PC-3 (cell line): ENCODE data around the gene AP1S1. TPM values are rescaled to one million over a fixed set of nuclear protein-coding genes. Genes with fewer than 3 reads are reported as not detected.

Source experiments
- ATAC-seq: fragments of 200-7000 bp; cut with Tn5 transposase; 2 replicates; pipeline ENCODE4 v1.9.1; 2020; ENCODE audit warnings: mild to moderate bottlenecking, moderate library complexity
- BruUV-seq: library from RNA; stranded (reverse); fragments of 400-500 nt; replicated peaks from 2 replicates; lab custom pipeline; 2021; lab: Mats Ljungman, UMichigan
- CTCF ChIA-PET: fragments of 300-600 bp; sonication (Branson Sonifier 250); formaldehyde crosslinking; loops from one replicate; lab custom pipeline; 2022; ENCODE audit warnings: antibody characterized with exemption; lab: Charles Lee
- POLR2A ChIA-PET: fragments of 300-600 bp; sonication (Branson Sonifier 250); formaldehyde crosslinking; loops from one replicate; lab custom pipeline; 2022; ENCODE audit warnings: antibody characterized with exemption; ENCODE audit not compliant: unreplicated experiment; lab: Charles Lee
- DNase-seq: peaks from one replicate; pipeline ENCODE4 v3.0.0-alpha.2; 2015
- H2AFZ ChIP-seq: fragments of 300-600 bp; sonication (generic); 2 replicates; pipeline ENCODE4 v1.6.0; 2016; ENCODE audit warnings: antibody characterized with exemption, low read length
- H3F3A ChIP-seq: fragments of 300-600 bp; sonication (generic); one replicate; pipeline ENCODE4 v1.6.0; 2017; ENCODE audit warnings: antibody characterized with exemption, low read length, control low read depth, mild to moderate bottlenecking; ENCODE audit not compliant: unreplicated experiment
- H3K27ac ChIP-seq: fragments of 300-600 bp; sonication (generic); 2 replicates; pipeline ENCODE4 v1.5.1; 2016; ENCODE audit warnings: mild to moderate bottlenecking, low read length
- H3K27me3 ChIP-seq: fragments of 300-600 bp; sonication (generic); 2 replicates; pipeline ENCODE4 v1.6.1; 2016; ENCODE audit warnings: low read length, mixed read lengths
- H3K36me3 ChIP-seq: fragments of 300-600 bp; sonication (generic); 2 replicates; pipeline ENCODE4 v1.6.1; 2016; ENCODE audit warnings: low read depth, mixed run types, low read length, mixed read lengths
- H3K4me1 ChIP-seq: fragments of 300-600 bp; sonication (generic); 2 replicates; pipeline ENCODE4 v1.5.1; 2016; ENCODE audit warnings: low read length; ENCODE audit not compliant: insufficient read depth
- H3K4me2 ChIP-seq: fragments of 300-600 bp; sonication (generic); 2 replicates; pipeline ENCODE4 v1.6.0; 2016; ENCODE audit warnings: low read length
- H3K4me3 ChIP-seq: fragments of 300-600 bp; sonication (generic); 2 replicates; pipeline ENCODE4 v1.5.1; 2016; ENCODE audit warnings: mild to moderate bottlenecking, low read length, mixed read lengths
- H3K79me2 ChIP-seq: fragments of 300-600 bp; sonication (generic); 2 replicates; pipeline ENCODE4 v1.6.1; 2017; ENCODE audit warnings: low read length, mixed read lengths
- H3K9ac ChIP-seq: fragments of 300-600 bp; sonication (generic); 2 replicates; pipeline ENCODE4 v1.6.0; 2016; ENCODE audit warnings: mild to moderate bottlenecking, low read length
- H3K9me2 ChIP-seq: fragments of 300-600 bp; sonication (generic); replicated peaks from 2 replicates; pipeline ENCODE4 v1.6.1; 2016; ENCODE audit warnings: mixed run types, low read length, mixed read lengths
- H3K9me3 ChIP-seq: fragments of 300-600 bp; sonication (generic); 2 replicates; pipeline ENCODE4 v1.6.1; 2016; ENCODE audit warnings: low read length, mixed read lengths
- H4K20me1 ChIP-seq: fragments of 300-600 bp; sonication (generic); 2 replicates; pipeline ENCODE4 v1.6.1; 2016; ENCODE audit warnings: low read length, mixed read lengths
- EZH2 ChIP-seq: fragments of 300-600 bp; sonication (generic); IDR thresholded peaks from one replicate; pipeline ENCODE4 v1.6.1; 2017; ENCODE audit warnings: antibody characterized with exemption, mild to moderate bottlenecking, low read length; ENCODE audit not compliant: unreplicated experiment
- EZH2phosphoT487 ChIP-seq: fragments of 300-600 bp; sonication (generic); IDR thresholded peaks from 2 replicates; pipeline ENCODE4 v1.6.1; 2018; ENCODE audit warnings: mild to moderate bottlenecking, antibody characterized with exemption, low read length, borderline replicate concordance
- intact Hi-C: fragments of 100-400 bp; cut with micrococcal nuclease; formaldehyde crosslinking; loops from 2 replicates; pipeline ENCODE4 v1.9.0; 2023
- total RNA-seq: library from RNA; depleted of rRNA; stranded (reverse); fragments of >200 nt; gene quantifications from 2 replicates; pipeline ENCODE4 v1.2.3, GENCODE V29; 2014
- TF ChIP-seq, protein P1 (sequence below): fragments of 300-600 bp; sonication (generic); conservative IDR thresholded peaks from 2 replicates; pipeline ENCODE4 v1.5.1; 2017; ENCODE audit warnings: antibody characterized with exemption, low read depth, mild to moderate bottlenecking, low read length

Gene AP1S1
- total RNA-seq, 1 experiment from 2014 or later, result 190 TPM

DNA sequence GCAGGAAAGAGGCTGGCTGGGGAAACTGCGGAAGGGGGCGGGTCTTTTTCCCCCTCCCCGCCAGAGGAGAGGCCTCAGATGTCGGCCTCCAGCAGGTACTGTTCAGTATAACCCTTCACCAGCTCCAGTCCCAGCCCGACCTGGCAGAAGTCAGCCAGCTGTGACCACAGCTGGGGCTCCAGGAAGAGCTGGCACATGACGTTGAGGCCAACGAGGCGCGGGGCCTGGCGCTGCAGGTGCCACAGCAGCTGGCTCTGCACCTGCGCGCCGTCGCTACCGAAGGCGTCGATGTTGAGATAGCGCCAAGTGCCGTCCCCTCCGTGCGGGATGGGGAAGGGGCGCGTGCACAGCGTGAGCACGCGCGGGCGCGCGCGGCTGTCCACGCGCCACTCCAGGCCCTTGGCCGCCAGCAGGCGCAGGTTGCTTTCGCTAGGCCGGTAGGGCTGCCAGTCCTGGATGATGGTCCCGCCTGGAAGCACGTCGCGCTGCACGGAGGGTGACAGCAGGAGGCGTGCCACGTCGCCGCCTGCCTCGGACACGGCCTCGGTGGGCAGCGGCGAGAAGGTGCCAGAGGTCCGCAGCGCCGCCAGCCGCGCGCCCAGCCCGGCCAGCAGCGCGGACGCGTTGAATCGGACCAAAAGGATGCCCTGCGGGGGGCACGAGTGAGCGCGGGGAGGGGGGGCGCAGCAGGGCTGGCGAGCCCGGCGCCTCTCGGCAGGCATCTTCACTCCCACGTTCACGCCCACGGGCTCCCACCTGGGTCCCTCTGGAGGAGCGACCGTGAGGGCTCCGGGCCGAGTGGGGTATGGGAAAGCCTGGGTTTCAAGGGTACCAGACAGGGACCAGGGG lies 18.0 kb downstream of the AP1S1 start:
- Histone ChIP-seq H3F3A (no peaks in the 10 kb centered on the region), H3K4me2 (peak overlapping the region; percentile 83), H3K9me3 (no peaks in the 10 kb centered on the region), H3K27ac (no peak overlapping the region), H2AFZ (no peak overlapping the region), H3K27me3 (peaks cover 40% of the 10 kb centered on the region), H4K20me1 (no peaks in the 10 kb centered on the region), H3K9ac (no peak overlapping the region), H3K4me3 (peak overlapping the region; percentile 57; the same call in 1 of the 2 replicates), H3K79me2 (no peaks in the 10 kb centered on the region), H3K36me3 (no peaks in the 10 kb centered on the region), H3K9me2 (no peaks in the 10 kb centered on the region), H3K4me1 (peaks cover 36% of the 10 kb centered on the region)
- POLR2A ChIA-PET, result interaction anchor here (0.7 kb wide), 1 partner anchor 584 kb away, joined by 3 read pairs; no protein-coding TSS in a partner anchor
- CTCF ChIA-PET, result no interaction called here
- peak; percentile 48; the same call in 1 of the 2 replicates for TF ChIP-seq EZH2phosphoT487
- TF ChIP-seq EZH2, result no peak
- TF ChIP-seq, protein P1, sequence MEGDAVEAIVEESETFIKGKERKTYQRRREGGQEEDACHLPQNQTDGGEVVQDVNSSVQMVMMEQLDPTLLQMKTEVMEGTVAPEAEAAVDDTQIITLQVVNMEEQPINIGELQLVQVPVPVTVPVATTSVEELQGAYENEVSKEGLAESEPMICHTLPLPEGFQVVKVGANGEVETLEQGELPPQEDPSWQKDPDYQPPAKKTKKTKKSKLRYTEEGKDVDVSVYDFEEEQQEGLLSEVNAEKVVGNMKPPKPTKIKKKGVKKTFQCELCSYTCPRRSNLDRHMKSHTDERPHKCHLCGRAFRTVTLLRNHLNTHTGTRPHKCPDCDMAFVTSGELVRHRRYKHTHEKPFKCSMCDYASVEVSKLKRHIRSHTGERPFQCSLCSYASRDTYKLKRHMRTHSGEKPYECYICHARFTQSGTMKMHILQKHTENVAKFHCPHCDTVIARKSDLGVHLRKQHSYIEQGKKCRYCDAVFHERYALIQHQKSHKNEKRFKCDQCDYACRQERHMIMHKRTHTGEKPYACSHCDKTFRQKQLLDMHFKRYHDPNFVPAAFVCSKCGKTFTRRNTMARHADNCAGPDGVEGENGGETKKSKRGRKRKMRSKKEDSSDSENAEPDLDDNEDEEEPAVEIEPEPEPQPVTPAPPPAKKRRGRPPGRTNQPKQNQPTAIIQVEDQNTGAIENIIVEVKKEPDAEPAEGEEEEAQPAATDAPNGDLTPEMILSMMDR, result 0 out of 2 replicates have a peak, but pooled peaks have one; percentile 22
- intact Hi-C loops, result no loop called here
- no TSS peak for BruUV-seq
- DNase-seq, result no peak
- ATAC-seq, result no peak

DNA sequence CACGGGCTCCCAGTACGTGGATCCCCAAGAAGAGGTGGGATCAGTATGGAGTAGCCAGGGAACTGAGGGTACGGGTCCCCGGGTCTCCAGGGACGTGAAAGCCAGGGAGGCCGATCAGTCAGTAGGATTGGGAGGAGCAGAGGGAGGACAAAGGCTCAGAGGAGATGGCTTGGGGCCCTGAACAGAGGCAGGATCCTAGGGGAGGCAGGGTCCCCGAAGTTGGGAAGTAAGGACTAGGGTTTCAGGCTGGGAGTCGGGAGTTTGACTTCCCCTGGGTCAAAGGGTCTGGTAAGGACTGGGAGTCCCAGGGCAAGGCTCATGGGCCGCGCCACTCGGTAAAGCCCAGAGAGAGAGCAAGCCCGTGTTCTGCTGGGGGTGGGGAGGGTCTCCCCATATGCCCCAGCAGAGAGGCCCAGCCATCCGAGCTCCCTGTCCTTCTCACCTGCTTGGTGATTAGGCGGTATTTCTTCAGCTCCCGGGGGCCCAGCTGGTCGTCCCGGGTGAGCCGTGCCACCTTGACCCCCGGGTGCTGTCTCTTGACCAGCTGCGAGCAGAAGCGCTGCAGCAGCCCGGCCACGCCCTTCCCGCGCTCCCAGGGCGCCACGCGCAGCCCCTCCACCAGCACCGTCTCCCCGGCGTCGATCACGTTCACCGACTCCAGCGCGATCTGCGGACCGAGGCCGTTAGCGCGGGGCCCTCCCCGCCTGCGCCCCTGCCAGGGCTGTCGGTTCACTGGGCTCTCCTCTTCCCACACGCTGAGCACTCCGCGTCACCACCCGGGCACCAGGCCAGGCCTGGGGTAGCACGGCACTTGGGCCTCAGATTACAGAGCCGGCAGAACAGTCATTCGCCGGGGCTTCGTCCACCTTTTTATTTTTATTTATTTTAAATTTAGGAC lies 18.8 kb downstream of the AP1S1 start:
- Histone ChIP-seq H2AFZ (peak overlapping the region; percentile 63; the same call in 1 of the 2 replicates), H3K27me3 (peaks cover 39% of the 10 kb centered on the region)
- peak; percentile 82 for ATAC-seq

More for the DNA sequence above, 18.8 kb downstream of the AP1S1 start:
- Histone ChIP-seq H3K27ac (no peak overlapping the region), H3K4me2 (peak overlapping the region; percentile 83), H3K9me2 (no peaks in the 10 kb centered on the region), H3K9ac (peak overlapping the region; percentile 16; the same call in 1 of the 2 replicates), H3K4me1 (peaks cover 35% of the 10 kb centered on the region), H3F3A (no peaks in the 10 kb centered on the region), H3K79me2 (no peaks in the 10 kb centered on the region), H3K36me3 (no peaks in the 10 kb centered on the region), H3K9me3 (no peaks in the 10 kb centered on the region), H4K20me1 (no peaks in the 10 kb centered on the region), H3K4me3 (peak overlapping the region; percentile 57)
- intact Hi-C loops, result no loop called here
- peak; percentile 91 for DNase-seq
- POLR2A ChIA-PET, result interaction anchor here (0.5 kb wide), 1 partner anchor 21 kb away, joined by 7 read pairs; no protein-coding TSS in a partner anchor
- CTCF ChIA-PET, result no interaction called here
- TF ChIP-seq EZH2phosphoT487 (no peak), EZH2 (no peak)
- TF ChIP-seq, protein P1, result no peak
- BruUV-seq, result no TSS peak
